ENCODE measurements around the gene FBXW7. TPM values are rescaled to one million over a fixed set of nuclear protein-coding genes. Genes with fewer than 3 reads are reported as not detected.

The FBXW7 gene
- total and polyA plus RNA-seq, 4 donors, result 7.6 to 82.1 (median 20.6) TPM

DNA sequence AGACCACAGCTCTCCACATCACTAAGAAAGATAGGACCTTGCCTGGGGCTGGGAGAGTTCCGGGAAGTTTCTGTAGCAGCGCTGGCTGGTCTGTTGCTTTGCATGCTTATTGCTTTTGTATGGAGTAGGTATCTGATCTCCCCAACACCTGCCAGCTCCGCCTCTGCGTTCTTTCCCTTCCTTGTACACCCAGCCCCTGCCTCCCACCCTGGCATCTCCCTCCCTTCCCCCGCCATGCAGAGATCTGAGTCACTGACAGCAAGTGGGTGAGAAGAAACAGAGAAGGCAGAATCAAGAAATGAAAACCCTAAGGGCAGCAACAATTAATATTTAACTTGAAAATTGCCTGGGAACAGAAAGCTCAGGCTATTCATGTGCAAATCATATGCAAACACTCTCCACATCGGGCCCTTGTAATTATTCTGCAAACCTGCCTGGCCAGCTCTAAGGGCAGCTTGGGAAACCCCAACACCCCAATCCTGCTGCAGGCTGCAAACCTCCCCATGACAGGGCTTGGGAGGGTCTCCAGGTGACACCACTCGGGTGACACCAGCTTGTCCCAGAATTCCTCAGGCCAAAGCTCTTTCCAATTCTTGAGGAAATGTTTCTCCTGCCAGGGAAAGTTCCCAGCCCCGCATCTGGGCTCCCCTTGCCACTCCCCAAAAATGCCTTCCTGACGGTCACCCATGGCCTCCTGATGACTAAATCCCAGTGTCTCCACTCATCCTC, 257.2 kb downstream of the FBXW7 start:
- no peak overlapping the region for H3K9ac ChIP-seq (ENCODE audit: insufficient read depth in 1 of 2, low read length in 2 of 2)
- H3K4me1 ChIP-seq (ENCODE audit: control insufficient read depth in 5 of 5, insufficient read depth in 5 of 5, low read length in 5 of 5), result peaks cover 0 to 17% (median 0%) of the 10 kb centered on the region in 5 donors
- peaks cover 0 to 3% (median 0%) of the 10 kb centered on the region in 4 donors for H3K9me3 ChIP-seq (ENCODE audit: control insufficient read depth in 4 of 4, insufficient read depth in 3 of 4, low read length in 3 of 4)
- WGBS, 2 donors, result 71 to 80% methylated on average over 9 of the region's 9 CpGs
- no peak overlapping the region for H3K27ac ChIP-seq (ENCODE audit: low read depth in 1 of 2, low read length in 1 of 2)
- no peaks in the 10 kb centered on the region for H3K27me3 ChIP-seq (ENCODE audit: control insufficient read depth in 3 of 3, insufficient read depth in 3 of 3, low read length in 2 of 3)
- no peaks in the 10 kb centered on the region for H3K36me3 ChIP-seq (ENCODE audit: control insufficient read depth in 4 of 4, insufficient read depth in 4 of 4, low read length in 4 of 4)
- DNase-seq (peak in 2 of 3 donors; percentile 51 to 61), ATAC-seq (ENCODE audit: insufficient read depth, low FRiP score) (peak; percentile 48)
- TF ChIP-seq, protein P1, sequence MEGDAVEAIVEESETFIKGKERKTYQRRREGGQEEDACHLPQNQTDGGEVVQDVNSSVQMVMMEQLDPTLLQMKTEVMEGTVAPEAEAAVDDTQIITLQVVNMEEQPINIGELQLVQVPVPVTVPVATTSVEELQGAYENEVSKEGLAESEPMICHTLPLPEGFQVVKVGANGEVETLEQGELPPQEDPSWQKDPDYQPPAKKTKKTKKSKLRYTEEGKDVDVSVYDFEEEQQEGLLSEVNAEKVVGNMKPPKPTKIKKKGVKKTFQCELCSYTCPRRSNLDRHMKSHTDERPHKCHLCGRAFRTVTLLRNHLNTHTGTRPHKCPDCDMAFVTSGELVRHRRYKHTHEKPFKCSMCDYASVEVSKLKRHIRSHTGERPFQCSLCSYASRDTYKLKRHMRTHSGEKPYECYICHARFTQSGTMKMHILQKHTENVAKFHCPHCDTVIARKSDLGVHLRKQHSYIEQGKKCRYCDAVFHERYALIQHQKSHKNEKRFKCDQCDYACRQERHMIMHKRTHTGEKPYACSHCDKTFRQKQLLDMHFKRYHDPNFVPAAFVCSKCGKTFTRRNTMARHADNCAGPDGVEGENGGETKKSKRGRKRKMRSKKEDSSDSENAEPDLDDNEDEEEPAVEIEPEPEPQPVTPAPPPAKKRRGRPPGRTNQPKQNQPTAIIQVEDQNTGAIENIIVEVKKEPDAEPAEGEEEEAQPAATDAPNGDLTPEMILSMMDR (IDR thresholded peaks at IDR 0.05; ENCODE audit: control extremely low read depth, extremely low read depth), result no peak
- no peak overlapping the region for H3K4me3 ChIP-seq

DNA sequence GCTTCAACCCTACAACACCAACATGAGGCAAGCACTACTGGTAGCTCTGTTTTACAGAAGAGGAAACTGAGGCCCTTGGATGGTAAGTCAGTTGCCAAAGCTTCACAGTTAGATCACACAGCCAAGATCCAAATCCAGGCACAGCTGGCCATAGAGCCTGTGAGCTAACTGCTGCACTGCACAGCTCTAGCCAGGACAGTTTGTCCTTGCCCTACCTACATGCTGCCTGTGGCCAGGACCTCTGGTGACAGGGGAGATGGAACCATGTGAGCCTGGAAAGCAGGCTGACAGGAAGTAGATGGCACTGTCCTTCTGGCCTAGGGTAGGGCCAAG, 257.8 kb downstream of the FBXW7 start:
- TF ChIP-seq, protein P1 (IDR thresholded peaks at IDR 0.05; ENCODE audit: control extremely low read depth, extremely low read depth), result no peak
- no peaks in the 10 kb centered on the region for H3K27me3 ChIP-seq (ENCODE audit: control insufficient read depth in 3 of 3, insufficient read depth in 3 of 3, low read length in 2 of 3)
- no peaks in the 10 kb centered on the region for H3K36me3 ChIP-seq (ENCODE audit: control insufficient read depth in 4 of 4, insufficient read depth in 4 of 4, low read length in 4 of 4)
- peaks cover 0 to 17% (median 0%) of the 10 kb centered on the region in 5 donors for H3K4me1 ChIP-seq (ENCODE audit: control insufficient read depth in 5 of 5, insufficient read depth in 5 of 5, low read length in 5 of 5)
- no peak overlapping the region for H3K27ac ChIP-seq (ENCODE audit: low read depth in 1 of 2, low read length in 1 of 2)
- DNase-seq (no peak), ATAC-seq (ENCODE audit: insufficient read depth, low FRiP score) (peak; percentile 31)
- peaks cover 0 to 3% (median 0%) of the 10 kb centered on the region in 4 donors for H3K9me3 ChIP-seq (ENCODE audit: control insufficient read depth in 4 of 4, insufficient read depth in 3 of 4, low read length in 3 of 4)
- H3K9ac ChIP-seq (ENCODE audit: insufficient read depth in 1 of 2, low read length in 2 of 2), result no peak overlapping the region
- H3K4me3 ChIP-seq, result no peak overlapping the region

DNA sequence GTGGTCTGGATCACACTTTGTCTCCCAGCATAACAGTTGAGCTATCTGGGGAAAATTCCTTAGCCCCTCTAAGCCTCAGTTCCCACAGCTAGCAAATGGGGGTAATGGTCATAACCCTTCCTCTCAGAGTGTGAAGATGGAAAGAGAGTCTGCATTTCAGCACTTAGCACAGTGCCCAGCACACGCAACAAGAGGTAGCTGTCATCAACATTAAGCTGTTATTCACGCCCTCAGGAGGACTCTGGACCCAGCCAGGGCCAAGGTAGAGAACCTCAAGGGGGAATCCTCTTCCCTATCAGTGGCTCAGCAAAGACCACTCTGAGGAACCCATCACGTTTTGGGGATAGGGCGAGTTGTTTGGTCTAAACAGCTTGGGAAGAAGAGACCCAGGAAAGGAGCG, 258.6 kb downstream of the FBXW7 start:
- ATAC-seq (ENCODE audit: insufficient read depth, low FRiP score), result no peak

More for the DNA sequence above, 258.6 kb downstream of the FBXW7 start:
- no peaks in the 10 kb centered on the region for H3K36me3 ChIP-seq (ENCODE audit: control insufficient read depth in 4 of 4, insufficient read depth in 4 of 4, low read length in 4 of 4)
- H3K9ac ChIP-seq (ENCODE audit: insufficient read depth in 1 of 2, low read length in 2 of 2), result no peak overlapping the region
- H3K9me3 ChIP-seq (ENCODE audit: control insufficient read depth in 4 of 4, insufficient read depth in 3 of 4, low read length in 3 of 4), result peaks cover 0 to 3% (median 0%) of the 10 kb centered on the region in 4 donors
- H3K27ac ChIP-seq (ENCODE audit: low read depth in 1 of 2, low read length in 1 of 2), result no peak overlapping the region
- 91% methylated on average over 5 of the region's 5 CpGs for WGBS, 2 donors
- no peak overlapping the region for H3K4me3 ChIP-seq
- peaks cover 0 to 17% (median 0%) of the 10 kb centered on the region in 5 donors for H3K4me1 ChIP-seq (ENCODE audit: control insufficient read depth in 5 of 5, insufficient read depth in 5 of 5, low read length in 5 of 5)
- H3K27me3 ChIP-seq (ENCODE audit: control insufficient read depth in 3 of 3, insufficient read depth in 3 of 3, low read length in 2 of 3), result no peaks in the 10 kb centered on the region
- TF ChIP-seq, protein P1 (IDR thresholded peaks at IDR 0.05; ENCODE audit: control extremely low read depth, extremely low read depth), result no peak
- DNase-seq, result no peak

Data from lung (tissue), 12 donors.